ENCODE data around the gene IGF2.

DNA sequence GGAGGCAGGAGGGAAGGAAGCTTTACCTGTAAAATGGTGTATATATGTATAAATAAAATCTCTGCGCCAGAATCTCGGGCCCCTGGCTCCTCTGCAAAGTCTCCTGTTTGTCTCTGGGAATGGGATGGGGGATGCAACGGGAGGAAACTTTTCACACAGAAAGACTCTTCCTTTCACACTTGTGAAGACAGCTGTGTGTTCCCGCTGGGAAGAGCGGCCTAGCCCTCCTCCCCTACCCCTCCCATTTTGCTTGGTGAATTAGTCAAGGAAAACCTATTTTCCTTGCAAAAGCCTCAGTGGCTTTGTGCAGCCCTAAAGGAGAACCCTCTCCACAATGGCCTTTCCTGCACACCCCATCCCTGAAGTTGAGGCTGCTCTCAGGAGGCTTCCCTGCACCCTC, 9.4 kb upstream of the IGF2 start:
- TF ChIP-seq, protein P1, sequence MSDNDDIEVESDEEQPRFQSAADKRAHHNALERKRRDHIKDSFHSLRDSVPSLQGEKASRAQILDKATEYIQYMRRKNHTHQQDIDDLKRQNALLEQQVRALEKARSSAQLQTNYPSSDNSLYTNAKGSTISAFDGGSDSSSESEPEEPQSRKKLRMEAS (IDR thresholded peaks at IDR 0.05): no peak
- TF ChIP-seq CBX8 (IDR thresholded peaks at IDR 0.05; ENCODE audit: borderline replicate concordance, low read depth, low read length) (no peak), CEBPB (IDR thresholded peaks at IDR 0.05; ENCODE audit: low read depth, low read length) (no peak), CHD1 (IDR thresholded peaks at IDR 0.05; ENCODE audit: low read depth, low read length) (no peak), PHF8 (conservative IDR thresholded peaks at IDR 0.05; ENCODE audit: low read depth, low read length) (no peak), POLR2AphosphoS5 (IDR thresholded peaks at IDR 0.05; ENCODE audit: low read depth, low read length) (no peak), RFX5 (IDR thresholded peaks at IDR 0.05; ENCODE audit: borderline replicate concordance, low read depth, low read length) (no peak)
- TF ChIP-seq, protein P2, sequence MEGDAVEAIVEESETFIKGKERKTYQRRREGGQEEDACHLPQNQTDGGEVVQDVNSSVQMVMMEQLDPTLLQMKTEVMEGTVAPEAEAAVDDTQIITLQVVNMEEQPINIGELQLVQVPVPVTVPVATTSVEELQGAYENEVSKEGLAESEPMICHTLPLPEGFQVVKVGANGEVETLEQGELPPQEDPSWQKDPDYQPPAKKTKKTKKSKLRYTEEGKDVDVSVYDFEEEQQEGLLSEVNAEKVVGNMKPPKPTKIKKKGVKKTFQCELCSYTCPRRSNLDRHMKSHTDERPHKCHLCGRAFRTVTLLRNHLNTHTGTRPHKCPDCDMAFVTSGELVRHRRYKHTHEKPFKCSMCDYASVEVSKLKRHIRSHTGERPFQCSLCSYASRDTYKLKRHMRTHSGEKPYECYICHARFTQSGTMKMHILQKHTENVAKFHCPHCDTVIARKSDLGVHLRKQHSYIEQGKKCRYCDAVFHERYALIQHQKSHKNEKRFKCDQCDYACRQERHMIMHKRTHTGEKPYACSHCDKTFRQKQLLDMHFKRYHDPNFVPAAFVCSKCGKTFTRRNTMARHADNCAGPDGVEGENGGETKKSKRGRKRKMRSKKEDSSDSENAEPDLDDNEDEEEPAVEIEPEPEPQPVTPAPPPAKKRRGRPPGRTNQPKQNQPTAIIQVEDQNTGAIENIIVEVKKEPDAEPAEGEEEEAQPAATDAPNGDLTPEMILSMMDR (IDR thresholded peaks at IDR 0.05; ENCODE audit: control extremely low read depth in 1 of 3, insufficient read depth in 1 of 3, low read depth in 1 of 3, low read length in 3 of 3): no peak
- TF ChIP-seq, protein P3, sequence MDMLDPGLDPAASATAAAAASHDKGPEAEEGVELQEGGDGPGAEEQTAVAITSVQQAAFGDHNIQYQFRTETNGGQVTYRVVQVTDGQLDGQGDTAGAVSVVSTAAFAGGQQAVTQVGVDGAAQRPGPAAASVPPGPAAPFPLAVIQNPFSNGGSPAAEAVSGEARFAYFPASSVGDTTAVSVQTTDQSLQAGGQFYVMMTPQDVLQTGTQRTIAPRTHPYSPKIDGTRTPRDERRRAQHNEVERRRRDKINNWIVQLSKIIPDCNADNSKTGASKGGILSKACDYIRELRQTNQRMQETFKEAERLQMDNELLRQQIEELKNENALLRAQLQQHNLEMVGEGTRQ (IDR thresholded peaks at IDR 0.05; ENCODE audit: low read length): no peak
- TF ChIP-seq, protein P4, sequence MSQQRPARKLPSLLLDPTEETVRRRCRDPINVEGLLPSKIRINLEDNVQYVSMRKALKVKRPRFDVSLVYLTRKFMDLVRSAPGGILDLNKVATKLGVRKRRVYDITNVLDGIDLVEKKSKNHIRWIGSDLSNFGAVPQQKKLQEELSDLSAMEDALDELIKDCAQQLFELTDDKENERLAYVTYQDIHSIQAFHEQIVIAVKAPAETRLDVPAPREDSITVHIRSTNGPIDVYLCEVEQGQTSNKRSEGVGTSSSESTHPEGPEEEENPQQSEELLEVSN (IDR thresholded peaks at IDR 0.05): no peak

Measured in H1 (cell line).